NCI-H69 (cell line): Measurements from ENCODE around the gene EPHA3.
A peak's percentile ranks its signal among the peaks of the same experiment; 100 is the strongest.

ENCODE experiments used
- DNase-seq: peaks from one replicate; lab custom pipeline; 2025; lab: John Stamatoyannopoulos, UW

The EPHA3 gene

GRCh38 chr3:89363171-89363570 lies 255.8 kb downstream of the EPHA3 start:
- DNase-seq: no peak

- DNase-seq: no peak
These were observed 256.9 kb downstream of the EPHA3 start for GRCh38 chr3:89364314-89364713.

GRCh38 chr3:89367166-89367565 lies 259.7 kb downstream of the EPHA3 start:
- DNase-seq: no peak

GRCh38 chr3:89368846-89369245 lies 261.4 kb downstream of the EPHA3 start:
- DNase-seq: no peak

- DNase-seq: no peak
These were observed 265.0 kb downstream of the EPHA3 start for GRCh38 chr3:89372456-89372855.

- no peak for DNase-seq
These were observed 266.0 kb downstream of the EPHA3 start for GRCh38 chr3:89373434-89373833.

GRCh38 chr3:89375451-89375850 lies 268.0 kb downstream of the EPHA3 start:
- no peak for DNase-seq

GRCh38 chr3:89380016-89380415 lies 272.6 kb downstream of the EPHA3 start:
- DNase-seq: no peak

- no peak for DNase-seq
These were observed 285.6 kb downstream of the EPHA3 start for GRCh38 chr3:89392991-89393390.

GRCh38 chr3:89395456-89395855 lies 288.0 kb downstream of the EPHA3 start:
- DNase-seq: no peak

GRCh38 chr3:89395996-89396395 lies 288.6 kb downstream of the EPHA3 start:
- no peak for DNase-seq

- no peak for DNase-seq
These were observed 294.6 kb downstream of the EPHA3 start for GRCh38 chr3:89402051-89402450.

- no peak for DNase-seq
These were observed 297.8 kb downstream of the EPHA3 start for GRCh38 chr3:89405176-89405575.

- DNase-seq: no peak
These were observed 298.2 kb downstream of the EPHA3 start for GRCh38 chr3:89405593-89405992.

GRCh38 chr3:89411201-89411600 lies 303.8 kb downstream of the EPHA3 start:
- peak; percentile 37 for DNase-seq

GRCh38 chr3:89414270-89414669 lies 306.8 kb downstream of the EPHA3 start:
- DNase-seq: no peak

- DNase-seq: no peak
These were observed 312.3 kb downstream of the EPHA3 start for GRCh38 chr3:89419647-89420241.

GRCh38 chr3:89426060-89426459 lies 318.6 kb downstream of the EPHA3 start:
- DNase-seq: no peak

- no peak for DNase-seq
These were observed 327.4 kb downstream of the EPHA3 start for GRCh38 chr3:89434621-89435380.

- DNase-seq: no peak
These were observed 329.4 kb downstream of the EPHA3 start for GRCh38 chr3:89436846-89437245.

- DNase-seq: no peak
These were observed 333.0 kb downstream of the EPHA3 start for GRCh38 chr3:89440386-89440785.

- DNase-seq: no peak
These were observed 333.7 kb downstream of the EPHA3 start for GRCh38 chr3:89441141-89441540.

GRCh38 chr3:89446593-89446992 lies 339.2 kb downstream of the EPHA3 start:
- DNase-seq: no peak

- DNase-seq: no peak
These were observed 339.8 kb downstream of the EPHA3 start for GRCh38 chr3:89447243-89447642.
